NB4 (cell line): Measurements from ENCODE around the gene RBM18.

Experiments
- CTCF ChIP-seq: IDR thresholded peaks from one replicate; pipeline ENCODE4 v1.5.1; 2012; ENCODE audit warnings: low read depth, low read length
- MYC ChIP-seq: IDR thresholded peaks from 2 replicates; pipeline ENCODE4 v1.6.1; 2011; ENCODE audit warnings: low read depth, low read length
- POLR2A ChIP-seq: IDR thresholded peaks from 2 replicates; pipeline ENCODE4 v1.6.1; 2011; ENCODE audit warnings: mild to moderate bottlenecking; ENCODE audit not compliant: insufficient read length; ENCODE audit errors: extremely low read depth

GRCh38 chr9:122215663-122216062, 49.0 kb downstream of the RBM18 start:
- TF ChIP-seq CTCF (no peak), POLR2A (no peak), MYC (no peak)
